Liver (tissue), 3 donors: ENCODE measurements around the gene CCR5AS.

Experiments used
- EGR1 ChIP-seq, 2 donors: IDR thresholded peaks; 2 replicates each; pipeline ENCODE4 v1.6.1; 2016 to 2018; ENCODE audit warnings: antibody characterized with exemption in 2 of 2, low read depth in 2 of 2
- SP1 ChIP-seq: IDR thresholded peaks from 2 replicates; pipeline ENCODE4 v1.6.1; 2018; ENCODE audit warnings: antibody characterized with exemption, mild to moderate bottlenecking
- ZBTB33 ChIP-seq: IDR thresholded peaks from 2 replicates; pipeline ENCODE4 v1.6.1; 2016; ENCODE audit warnings: antibody characterized with exemption
- TF ChIP-seq, protein P1 (sequence below): fragments of 150-350 bp; IDR thresholded peaks from 2 replicates; pipeline ENCODE4 v1.5.1; 2017; ENCODE audit warnings: improper control_type of control experiment, low read depth, low read length; ENCODE audit not compliant: missing input control
- TF ChIP-seq, protein P2 (sequence below): IDR thresholded peaks from 2 replicates; pipeline ENCODE4 v1.6.1; 2016; ENCODE audit warnings: antibody characterized with exemption
- TF ChIP-seq, protein P3 (sequence below): IDR thresholded peaks from 2 replicates; pipeline ENCODE4 v1.6.1; 2016; ENCODE audit warnings: antibody characterized with exemption, mild to moderate bottlenecking
- donor health status: healthy.
- donor health status: healthy.

DNA sequence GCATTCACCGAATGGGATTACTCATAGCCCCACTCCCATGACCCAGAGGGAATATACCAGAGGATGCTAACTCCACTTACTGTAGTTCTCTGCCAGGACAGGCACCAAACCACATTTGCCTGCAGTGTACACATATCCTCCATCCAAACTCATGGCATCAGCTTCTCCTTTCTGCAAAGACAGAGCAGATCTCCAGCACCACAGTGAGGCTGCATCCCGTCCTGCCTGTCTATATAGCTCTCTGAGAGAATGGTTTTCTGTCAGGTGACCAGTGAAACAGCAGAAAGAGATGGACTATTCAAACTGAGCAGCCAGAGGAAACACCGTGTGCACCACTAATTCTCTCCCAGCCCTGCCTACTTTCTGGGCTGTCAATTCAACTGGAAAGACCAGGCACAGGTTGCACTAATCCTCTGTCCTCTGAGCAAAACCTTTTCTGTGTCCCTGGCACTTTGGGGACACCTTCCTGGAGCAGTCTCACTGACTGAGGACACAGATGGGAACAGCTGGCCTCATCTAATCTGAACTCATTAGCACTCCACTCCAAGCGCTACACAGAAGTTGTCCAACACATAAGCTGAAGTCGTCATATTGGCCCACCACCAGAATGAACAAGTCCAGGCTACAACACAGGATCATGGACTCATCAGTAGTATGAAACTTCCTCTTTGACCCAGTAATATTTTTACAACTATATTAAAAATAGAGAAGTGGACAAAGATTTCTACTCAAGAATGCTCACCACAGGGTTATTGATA, 40.5 kb upstream of the CCR5AS start:
- TF ChIP-seq, protein P1, sequence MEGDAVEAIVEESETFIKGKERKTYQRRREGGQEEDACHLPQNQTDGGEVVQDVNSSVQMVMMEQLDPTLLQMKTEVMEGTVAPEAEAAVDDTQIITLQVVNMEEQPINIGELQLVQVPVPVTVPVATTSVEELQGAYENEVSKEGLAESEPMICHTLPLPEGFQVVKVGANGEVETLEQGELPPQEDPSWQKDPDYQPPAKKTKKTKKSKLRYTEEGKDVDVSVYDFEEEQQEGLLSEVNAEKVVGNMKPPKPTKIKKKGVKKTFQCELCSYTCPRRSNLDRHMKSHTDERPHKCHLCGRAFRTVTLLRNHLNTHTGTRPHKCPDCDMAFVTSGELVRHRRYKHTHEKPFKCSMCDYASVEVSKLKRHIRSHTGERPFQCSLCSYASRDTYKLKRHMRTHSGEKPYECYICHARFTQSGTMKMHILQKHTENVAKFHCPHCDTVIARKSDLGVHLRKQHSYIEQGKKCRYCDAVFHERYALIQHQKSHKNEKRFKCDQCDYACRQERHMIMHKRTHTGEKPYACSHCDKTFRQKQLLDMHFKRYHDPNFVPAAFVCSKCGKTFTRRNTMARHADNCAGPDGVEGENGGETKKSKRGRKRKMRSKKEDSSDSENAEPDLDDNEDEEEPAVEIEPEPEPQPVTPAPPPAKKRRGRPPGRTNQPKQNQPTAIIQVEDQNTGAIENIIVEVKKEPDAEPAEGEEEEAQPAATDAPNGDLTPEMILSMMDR = no peak
- TF ChIP-seq, protein P2, sequence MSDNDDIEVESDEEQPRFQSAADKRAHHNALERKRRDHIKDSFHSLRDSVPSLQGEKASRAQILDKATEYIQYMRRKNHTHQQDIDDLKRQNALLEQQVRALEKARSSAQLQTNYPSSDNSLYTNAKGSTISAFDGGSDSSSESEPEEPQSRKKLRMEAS = no peak
- TF ChIP-seq ZBTB33 (no peak), EGR1 (IDR thresholded peaks at IDR 0.05; ENCODE audit: low read depth in 2 of 2) (no peak), SP1 (no peak)
- TF ChIP-seq, protein P3, sequence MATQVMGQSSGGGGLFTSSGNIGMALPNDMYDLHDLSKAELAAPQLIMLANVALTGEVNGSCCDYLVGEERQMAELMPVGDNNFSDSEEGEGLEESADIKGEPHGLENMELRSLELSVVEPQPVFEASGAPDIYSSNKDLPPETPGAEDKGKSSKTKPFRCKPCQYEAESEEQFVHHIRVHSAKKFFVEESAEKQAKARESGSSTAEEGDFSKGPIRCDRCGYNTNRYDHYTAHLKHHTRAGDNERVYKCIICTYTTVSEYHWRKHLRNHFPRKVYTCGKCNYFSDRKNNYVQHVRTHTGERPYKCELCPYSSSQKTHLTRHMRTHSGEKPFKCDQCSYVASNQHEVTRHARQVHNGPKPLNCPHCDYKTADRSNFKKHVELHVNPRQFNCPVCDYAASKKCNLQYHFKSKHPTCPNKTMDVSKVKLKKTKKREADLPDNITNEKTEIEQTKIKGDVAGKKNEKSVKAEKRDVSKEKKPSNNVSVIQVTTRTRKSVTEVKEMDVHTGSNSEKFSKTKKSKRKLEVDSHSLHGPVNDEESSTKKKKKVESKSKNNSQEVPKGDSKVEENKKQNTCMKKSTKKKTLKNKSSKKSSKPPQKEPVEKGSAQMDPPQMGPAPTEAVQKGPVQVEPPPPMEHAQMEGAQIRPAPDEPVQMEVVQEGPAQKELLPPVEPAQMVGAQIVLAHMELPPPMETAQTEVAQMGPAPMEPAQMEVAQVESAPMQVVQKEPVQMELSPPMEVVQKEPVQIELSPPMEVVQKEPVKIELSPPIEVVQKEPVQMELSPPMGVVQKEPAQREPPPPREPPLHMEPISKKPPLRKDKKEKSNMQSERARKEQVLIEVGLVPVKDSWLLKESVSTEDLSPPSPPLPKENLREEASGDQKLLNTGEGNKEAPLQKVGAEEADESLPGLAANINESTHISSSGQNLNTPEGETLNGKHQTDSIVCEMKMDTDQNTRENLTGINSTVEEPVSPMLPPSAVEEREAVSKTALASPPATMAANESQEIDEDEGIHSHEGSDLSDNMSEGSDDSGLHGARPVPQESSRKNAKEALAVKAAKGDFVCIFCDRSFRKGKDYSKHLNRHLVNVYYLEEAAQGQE = no peak
